Parathyroid adenoma (tissue), 2 donors: Measurements from ENCODE around the gene ERVV-1.

Source experiments
- H2AFZ ChIP-seq: fragments of 300-600 bp; sonication (generic); one replicate; pipeline ENCODE4 v1.7.0; 2017; ENCODE audit warnings: antibody characterized with exemption, mild to moderate bottlenecking
- H3K27ac ChIP-seq: fragments of 300-600 bp; sonication (generic); one replicate; pipeline ENCODE4 v1.7.0; 2017
- H3K27me3 ChIP-seq: fragments of 300-600 bp; sonication (generic); one replicate; pipeline ENCODE4 v1.7.0; 2017; ENCODE audit warnings: low read length; ENCODE audit not compliant: control insufficient read depth, insufficient read depth
- H3K36me3 ChIP-seq: fragments of 300-600 bp; sonication (generic); one replicate; pipeline ENCODE4 v1.7.0; 2017; ENCODE audit warnings: low read length; ENCODE audit not compliant: control insufficient read depth, insufficient read depth
- H3K4me1 ChIP-seq: fragments of 300-600 bp; sonication (generic); one replicate; pipeline ENCODE4 v1.7.0; 2017; ENCODE audit warnings: control low read depth
- H3K4me2 ChIP-seq: fragments of 300-600 bp; sonication (generic); one replicate; pipeline ENCODE4 v1.7.0; 2017; ENCODE audit warnings: low read length
- H3K4me3 ChIP-seq: fragments of 300-600 bp; sonication (generic); one replicate; pipeline ENCODE4 v1.7.0; 2017; ENCODE audit warnings: low read depth, low read length
- H3K79me2 ChIP-seq: fragments of 300-600 bp; sonication (generic); one replicate; pipeline ENCODE4 v1.7.0; 2017; ENCODE audit warnings: control low read depth
- H3K9ac ChIP-seq: fragments of 300-600 bp; sonication (generic); one replicate; pipeline ENCODE4 v1.7.0; 2017; ENCODE audit warnings: mild to moderate bottlenecking
- H3K9me3 ChIP-seq: fragments of 300-600 bp; sonication (generic); one replicate; pipeline ENCODE4 v1.7.0; 2017; ENCODE audit warnings: low read length; ENCODE audit not compliant: control insufficient read depth
- TF ChIP-seq, protein P1 (sequence below): fragments of 300-600 bp; sonication (generic); IDR thresholded peaks from one replicate; pipeline ENCODE4 v1.7.0; 2017; ENCODE audit warnings: antibody characterized with exemption, mild to moderate bottlenecking
- donor health status: primary hyperparathyroidism.

ERVV-1 gene

DNA sequence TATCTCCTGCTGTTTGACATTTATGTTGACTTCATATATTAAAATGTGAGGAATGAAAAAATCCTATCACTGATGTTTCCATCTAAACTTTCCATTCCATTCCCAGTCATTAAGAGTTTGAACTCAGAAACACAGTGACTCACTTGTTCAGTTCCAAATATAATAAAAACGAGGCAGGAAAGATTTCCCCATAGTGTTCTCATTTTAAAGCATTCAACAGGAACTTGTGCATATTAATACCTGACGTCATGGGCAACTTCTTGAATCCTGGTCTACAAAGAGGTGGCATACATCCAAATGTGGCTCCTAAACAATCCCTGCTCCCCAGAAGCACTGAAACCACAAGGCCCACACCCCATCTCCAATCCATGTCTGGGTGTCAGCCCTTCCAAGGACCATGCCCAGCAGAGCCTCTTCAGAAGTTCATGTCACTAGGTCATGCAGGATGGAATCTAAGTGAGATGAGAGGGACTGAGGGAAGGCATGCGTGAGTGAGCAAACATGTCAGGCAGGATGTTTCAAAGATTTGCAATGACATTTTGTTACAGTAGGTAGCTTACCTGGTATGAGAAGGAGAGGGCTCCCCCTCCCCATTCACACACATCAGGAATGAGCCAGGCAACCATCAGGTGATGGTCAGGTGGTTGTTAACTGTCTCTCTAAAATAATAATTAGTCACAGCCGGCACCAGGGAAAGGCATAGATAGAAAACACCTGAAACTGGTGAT lies 21.4 kb downstream of the ERVV-1 start:
- H3K36me3 ChIP-seq: no peaks in the 10 kb centered on the region
- H3K4me3 ChIP-seq: no peak overlapping the region
- H3K27me3 ChIP-seq: no peaks in the 10 kb centered on the region
- no peak overlapping the region for H2AFZ ChIP-seq
- no peaks in the 10 kb centered on the region for H3K4me1 ChIP-seq
- no peaks in the 10 kb centered on the region for H3K9me3 ChIP-seq
- TF ChIP-seq, protein P1, sequence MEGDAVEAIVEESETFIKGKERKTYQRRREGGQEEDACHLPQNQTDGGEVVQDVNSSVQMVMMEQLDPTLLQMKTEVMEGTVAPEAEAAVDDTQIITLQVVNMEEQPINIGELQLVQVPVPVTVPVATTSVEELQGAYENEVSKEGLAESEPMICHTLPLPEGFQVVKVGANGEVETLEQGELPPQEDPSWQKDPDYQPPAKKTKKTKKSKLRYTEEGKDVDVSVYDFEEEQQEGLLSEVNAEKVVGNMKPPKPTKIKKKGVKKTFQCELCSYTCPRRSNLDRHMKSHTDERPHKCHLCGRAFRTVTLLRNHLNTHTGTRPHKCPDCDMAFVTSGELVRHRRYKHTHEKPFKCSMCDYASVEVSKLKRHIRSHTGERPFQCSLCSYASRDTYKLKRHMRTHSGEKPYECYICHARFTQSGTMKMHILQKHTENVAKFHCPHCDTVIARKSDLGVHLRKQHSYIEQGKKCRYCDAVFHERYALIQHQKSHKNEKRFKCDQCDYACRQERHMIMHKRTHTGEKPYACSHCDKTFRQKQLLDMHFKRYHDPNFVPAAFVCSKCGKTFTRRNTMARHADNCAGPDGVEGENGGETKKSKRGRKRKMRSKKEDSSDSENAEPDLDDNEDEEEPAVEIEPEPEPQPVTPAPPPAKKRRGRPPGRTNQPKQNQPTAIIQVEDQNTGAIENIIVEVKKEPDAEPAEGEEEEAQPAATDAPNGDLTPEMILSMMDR: no peak
- no peaks in the 10 kb centered on the region for H3K79me2 ChIP-seq
- no peak overlapping the region for H3K27ac ChIP-seq
- no peak overlapping the region for H3K4me2 ChIP-seq
- H3K9ac ChIP-seq: no peak overlapping the region

DNA sequence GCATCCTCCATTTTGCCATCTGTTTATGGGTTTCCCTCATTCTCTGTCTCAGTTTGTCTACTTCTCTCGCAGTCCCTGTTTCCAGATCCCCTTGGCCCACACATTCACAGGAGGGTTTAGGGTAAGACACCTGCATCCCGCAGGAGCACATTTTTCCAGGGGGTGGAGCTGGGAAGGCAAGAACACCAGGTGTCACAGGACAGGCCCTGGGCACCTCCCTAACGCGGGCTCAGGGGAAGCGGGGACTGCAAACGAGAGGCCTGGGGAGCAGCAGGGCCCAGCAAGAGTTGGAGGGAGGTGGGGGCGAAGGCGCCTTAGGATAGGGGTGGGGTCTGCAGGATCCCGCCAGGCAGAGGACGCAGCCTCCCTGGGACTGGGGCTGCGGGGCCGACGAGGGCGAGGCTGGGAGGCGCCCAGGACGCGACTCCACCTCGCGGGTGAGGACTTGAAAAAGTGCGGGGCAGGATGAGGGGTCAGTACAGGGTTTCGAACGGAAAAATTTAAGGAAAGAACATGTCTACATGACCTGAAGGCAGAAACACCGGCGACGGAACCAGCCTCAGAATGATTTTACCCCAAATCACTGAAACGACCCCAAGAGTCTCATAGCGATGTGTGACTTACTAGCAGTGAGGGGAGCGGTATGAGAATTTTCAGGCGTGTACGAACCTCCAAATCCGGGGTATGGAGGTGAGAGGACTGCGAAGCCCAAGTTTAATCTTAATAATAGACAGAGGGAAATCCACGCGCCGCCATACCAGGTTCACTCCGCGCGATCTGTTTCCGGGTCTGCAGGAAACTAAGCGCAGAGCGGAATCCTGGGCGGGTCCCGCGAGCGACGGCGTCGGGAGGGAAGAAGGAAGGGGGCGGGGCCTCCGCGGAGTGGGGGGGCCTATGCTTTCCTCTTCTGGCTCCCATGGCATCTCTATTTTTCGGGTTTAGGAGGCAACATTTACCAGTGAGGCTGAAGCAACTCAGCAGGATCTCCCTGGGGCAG lies 23.7 kb downstream of the ERVV-1 start:
- Histone ChIP-seq H3K9me3 (no peaks in the 10 kb centered on the region), H3K4me3 (peak overlapping the region; percentile 52)

DNA sequence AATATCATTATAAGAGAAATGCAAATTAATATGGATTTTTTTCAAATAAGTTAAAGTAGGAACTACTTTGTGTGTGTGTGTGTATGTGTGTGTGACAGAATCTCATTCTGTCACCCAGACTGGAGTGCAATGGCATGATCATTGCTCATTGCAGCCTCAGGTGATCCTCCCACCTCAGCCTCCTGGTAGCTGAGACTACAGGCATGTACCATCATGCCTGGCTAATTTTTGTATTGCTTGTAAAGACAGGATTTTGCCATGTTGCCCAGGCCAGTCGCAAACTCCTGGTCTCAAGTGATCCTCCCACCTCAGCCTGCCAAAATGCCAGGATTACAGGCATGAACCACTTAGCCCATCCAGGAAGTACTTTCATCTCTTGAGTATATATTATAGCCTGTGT lies 27.6 kb downstream of the ERVV-1 start:
- Histone ChIP-seq H3K9ac (no peak overlapping the region), H3K36me3 (no peaks in the 10 kb centered on the region), H3K4me1 (no peaks in the 10 kb centered on the region), H2AFZ (no peak overlapping the region), H3K27me3 (no peaks in the 10 kb centered on the region), H3K9me3 (no peaks in the 10 kb centered on the region), H3K27ac (no peak overlapping the region), H3K79me2 (no peaks in the 10 kb centered on the region), H3K4me2 (no peak overlapping the region), H3K4me3 (no peak overlapping the region)
- TF ChIP-seq, protein P1: no peak

More for the DNA sequence above, 23.7 kb downstream of the ERVV-1 start:
- Histone ChIP-seq H2AFZ (no peak overlapping the region), H3K36me3 (no peaks in the 10 kb centered on the region), H3K79me2 (no peaks in the 10 kb centered on the region), H3K4me1 (no peaks in the 10 kb centered on the region), H3K9ac (no peak overlapping the region), H3K4me2 (peak overlapping the region; percentile 65), H3K27ac (no peak overlapping the region), H3K27me3 (no peaks in the 10 kb centered on the region)
- TF ChIP-seq, protein P1: no peak

DNA sequence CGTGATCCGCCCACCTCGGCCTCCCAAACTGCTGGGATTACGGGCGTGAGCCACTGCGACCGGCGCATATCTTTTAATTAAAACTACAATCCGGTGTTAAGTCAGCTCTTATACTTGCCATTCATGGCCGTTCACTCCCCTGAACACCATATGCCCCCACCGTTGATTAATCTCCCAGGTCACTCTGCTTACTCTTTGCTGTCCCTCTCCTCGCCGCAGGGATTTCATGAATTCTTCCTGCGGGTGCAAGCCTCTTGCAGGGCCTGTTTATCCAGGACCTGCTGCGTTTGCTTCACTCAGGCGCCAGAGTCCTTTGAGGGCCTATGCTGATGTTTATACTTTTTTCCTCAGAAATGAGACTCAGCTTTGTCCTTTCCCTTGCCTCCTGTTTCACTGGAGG lies 31.8 kb downstream of the ERVV-1 start:
- H2AFZ ChIP-seq: no peak overlapping the region
- TF ChIP-seq, protein P1: no peak

More for the DNA sequence above, 31.8 kb downstream of the ERVV-1 start:
- Histone ChIP-seq H3K27me3 (no peaks in the 10 kb centered on the region), H3K4me2 (no peak overlapping the region), H3K27ac (no peak overlapping the region), H3K79me2 (no peaks in the 10 kb centered on the region), H3K36me3 (no peaks in the 10 kb centered on the region), H3K9me3 (no peaks in the 10 kb centered on the region), H3K4me3 (no peak overlapping the region), H3K9ac (no peak overlapping the region), H3K4me1 (no peaks in the 10 kb centered on the region)
